ENCODE data around the gene ITFG1. TPM values are rescaled to one million over a fixed set of nuclear protein-coding genes. Genes with fewer than 3 reads are reported as not detected.
A peak's percentile ranks its signal among the peaks of the same experiment; 100 is the strongest.

The ITFG1 gene
- total and polyA plus RNA-seq, 2 of the 13 experiments (the other 11 are each of a cell fraction or from before 2014, with no cell fraction given), result 74.5 to 150 TPM

- no peak for TF ChIP-seq THAP9 (CRISPR knock-in tag; IDR thresholded peaks at IDR 0.05; ENCODE audit: borderline replicate concordance)
- TF ChIP-seq PHF8 (CRISPR knock-in tag; IDR thresholded peaks at IDR 0.05), result no peak
- peak; percentile 69; the same call in 1 of the 2 replicates for TF ChIP-seq ZNF792 (CRISPR knock-in tag; IDR thresholded peaks at IDR 0.05)
- TF ChIP-seq ZNF18 (CRISPR knock-in tag; IDR thresholded peaks at IDR 0.05; ENCODE audit: insufficient replicate concordance), result no peak
- peak; percentile 76; the same call in 1 of the 2 replicates for TF ChIP-seq CHD4 (IDR thresholded peaks at IDR 0.05; ENCODE audit: borderline replicate concordance, low read length)
- TF ChIP-seq HNF1B (CRISPR knock-in tag; IDR thresholded peaks at IDR 0.05), result peak; percentile 77
- 0 out of 2 replicates have a peak, but pooled peaks have one; percentile 52 for TF ChIP-seq FOXP1 (IDR thresholded peaks at IDR 0.05)
- peak; percentile 82 for TF ChIP-seq FOXP1 (CRISPR knock-in tag; IDR thresholded peaks at IDR 0.05)
- TF ChIP-seq KDM1A (CRISPR knock-in tag; IDR thresholded peaks at IDR 0.05), result peak; percentile 35; the same call in 1 of the 2 replicates
- TF ChIP-seq FOXA3 (CRISPR knock-in tag; IDR thresholded peaks at IDR 0.05), result peak; percentile 87
- TF ChIP-seq CREM (IDR thresholded peaks at IDR 0.05), result peak; percentile 74
- no peak for TF ChIP-seq CREM (CRISPR knock-in tag; IDR thresholded peaks at IDR 0.05)
- no peak for TF ChIP-seq ZMYM2 (CRISPR knock-in tag; IDR thresholded peaks at IDR 0.05)
- peak; percentile 63; the same call in 1 of the 2 replicates for TF ChIP-seq ZNF652 (CRISPR knock-in tag; IDR thresholded peaks at IDR 0.05; ENCODE audit: borderline replicate concordance, low read depth)
- TF ChIP-seq PPARG (CRISPR knock-in tag; conservative IDR thresholded peaks at IDR 0.05), result peak; percentile 64
- TF ChIP-seq HOMEZ (CRISPR knock-in tag; IDR thresholded peaks at IDR 0.05; ENCODE audit: low read depth), result peak; percentile 97
- peak; percentile 92 for TF ChIP-seq PAXIP1 (CRISPR knock-in tag; conservative IDR thresholded peaks at IDR 0.05)
- TF ChIP-seq ARNTL (CRISPR knock-in tag; IDR thresholded peaks at IDR 0.05), result peak; percentile 92
- peak; percentile 84 for TF ChIP-seq SOX5 (CRISPR knock-in tag; IDR thresholded peaks at IDR 0.05; ENCODE audit: borderline replicate concordance)
- no peak for TF ChIP-seq GLI4 (CRISPR knock-in tag; IDR thresholded peaks at IDR 0.05; ENCODE audit: borderline replicate concordance)
- no peak for TF ChIP-seq YY1 (IDR thresholded peaks at IDR 0.05; ENCODE audit: insufficient read depth, insufficient replicate concordance, low read depth, low read length)
Observed at GRCh38 chr16:47475786-47476185, 14.9 kb upstream of the ITFG1 start (continued).

All from HepG2 (cell line).